Naive thymus-derived CD8-positive, alpha-beta T cell (primary cell): ENCODE data around the gene ADORA2A. TPM values are rescaled to one million over a fixed set of nuclear protein-coding genes. Genes with fewer than 3 reads are reported as not detected.
"Not testable (repeated sequence)": the region's sequence is repeated elsewhere in the genome, so short reads cannot be mapped to it uniquely, and the experiment has no call there.

Experiments used
- ATAC-seq, 2 donors: fragments of 150-1000 bp; cut with Tn5 transposase in 1 of 2; sonication (Bioruptor Pico), chemical (Tn5 transposase) in 1 of 2; 1 replicate in 1 of 2; 2 replicates in 1 of 2; pipeline ENCODE4 v1.10.0; 2021; ENCODE audit warnings: mild to moderate bottlenecking in 2 of 2, moderate library complexity in 2 of 2
- POLR2A ChIA-PET: fragments of 350-600 bp; sonication (Branson Sonifier 250); formaldehyde crosslinking; loops from one replicate; lab custom pipeline; 2021; ENCODE audit warnings: antibody characterized with exemption; lab: Charles Lee
- DNase-seq, 10 donors: peaks; one replicate each; pipeline versions ENCODE4 v3.0.0 to v3.0.0-alpha.2; 2020 to 2022
- H3K27ac Mint-ChIP-seq, 10 donors: one replicate each; pipeline ENCODE4 v1.8.0; 2020 to 2022; ENCODE audit warnings: mild to moderate bottlenecking in 10 of 10, mixed read lengths in 10 of 10, moderate library complexity in 4 of 10, inconsistent platforms in 1 of 10
- H3K27me3 Mint-ChIP-seq, 5 donors: one replicate each; pipeline ENCODE4 v1.8.0; 2021 to 2022; ENCODE audit warnings: mixed read lengths in 5 of 5
- H3K36me3 Mint-ChIP-seq, 3 donors: one replicate each; pipeline ENCODE4 v1.8.0; 2020 to 2022; ENCODE audit warnings: mixed read lengths in 3 of 3, mild to moderate bottlenecking in 2 of 3, inconsistent platforms in 1 of 3
- H3K4me1 Mint-ChIP-seq, 4 donors: one replicate each; pipeline ENCODE4 v1.8.0; 2021 to 2022; ENCODE audit warnings: mixed read lengths in 4 of 4
- H3K4me3 Mint-ChIP-seq, 10 donors: one replicate each; pipeline ENCODE4 v1.8.0; 2020 to 2022; ENCODE audit warnings: mild to moderate bottlenecking in 10 of 10, mixed read lengths in 10 of 10, moderate library complexity in 6 of 10, inconsistent platforms in 1 of 10
- H3K9me3 Mint-ChIP-seq, 9 donors: one replicate each; pipeline ENCODE4 v1.8.0; 2020 to 2022; ENCODE audit warnings: mixed read lengths in 9 of 9, mild to moderate bottlenecking in 3 of 9, inconsistent platforms in 1 of 9, moderate library complexity in 1 of 9
- polyA plus RNA-seq, 3 donors: library from polyadenylated mRNA; unstranded; fragments of 300-500 nt; fragmentation: Illumina TruSeq; gene quantifications; one replicate each; pipeline ENCODE4 v1.2.3, GENCODE V29; 2021
- total RNA-seq, 8 experiments: library from RNA in 2 of 8; stranded (reverse) in 2 of 8; gene quantifications; one replicate each; pipeline ENCODE4 v1.2.3 and lab custom pipeline; 2021 to 2026

The ADORA2A gene
- total and polyA plus RNA-seq, 5 experiments from 2014 or later = 29.2 to 105 (median 58.7) TPM

- Mint-ChIP-seq H3K4me3 (no peak overlapping the region), H3K27ac (no peak overlapping the region), H3K36me3 (no peaks in the 10 kb centered on the region), H3K27me3 (peaks cover 0 to 2% (median 0%) of the 10 kb centered on the region in 5 donors), H3K9me3 (no peaks in the 10 kb centered on the region), H3K4me1 (peaks cover 4 to 6% (median 5%) of the 10 kb centered on the region in 4 donors)
- no peak for ATAC-seq
- POLR2A ChIA-PET = interaction anchor here (1.9 kb wide), 1 partner anchor 62 kb away, joined by 5 read pairs; no protein-coding TSS in a partner anchor
- DNase-seq = no peak
Measured at GRCh38 chr22:24486501-24486921, 59.1 kb downstream of the ADORA2A start.

DNA sequence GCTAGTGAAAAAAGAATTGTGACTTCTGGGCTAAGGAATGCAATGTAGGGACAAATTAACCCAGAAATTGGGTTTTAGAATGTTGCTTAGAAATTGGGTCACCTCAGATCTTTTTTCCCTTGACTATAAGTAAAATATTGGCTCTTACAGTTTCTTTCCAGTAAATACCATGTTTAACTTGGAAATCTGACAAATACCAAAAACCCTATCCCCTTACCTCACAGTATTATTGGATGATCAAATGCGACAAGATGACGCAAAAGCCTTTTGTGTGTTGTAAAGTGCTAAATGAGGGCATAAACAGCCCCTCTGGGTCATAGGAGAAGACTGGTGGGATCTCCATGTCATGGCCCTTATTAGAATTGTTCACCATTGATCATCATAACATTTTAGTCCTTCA is 61.6 kb downstream of the ADORA2A start:
- DNase-seq (no peak), ATAC-seq (no peak)
- peaks cover 2 to 3% (median 2%) of the 10 kb centered on the region in 4 donors for H3K4me1 Mint-ChIP-seq
- H3K4me3 Mint-ChIP-seq = no peak overlapping the region
- peaks cover 0 to 6% (median 0%) of the 10 kb centered on the region in 3 donors for H3K36me3 Mint-ChIP-seq
- no peak overlapping the region for H3K27ac Mint-ChIP-seq
- peaks cover 5 to 12% (median 10%) of the 10 kb centered on the region in 5 donors for H3K27me3 Mint-ChIP-seq
- no peaks in the 10 kb centered on the region for H3K9me3 Mint-ChIP-seq
- POLR2A ChIA-PET = no interaction called here

DNA sequence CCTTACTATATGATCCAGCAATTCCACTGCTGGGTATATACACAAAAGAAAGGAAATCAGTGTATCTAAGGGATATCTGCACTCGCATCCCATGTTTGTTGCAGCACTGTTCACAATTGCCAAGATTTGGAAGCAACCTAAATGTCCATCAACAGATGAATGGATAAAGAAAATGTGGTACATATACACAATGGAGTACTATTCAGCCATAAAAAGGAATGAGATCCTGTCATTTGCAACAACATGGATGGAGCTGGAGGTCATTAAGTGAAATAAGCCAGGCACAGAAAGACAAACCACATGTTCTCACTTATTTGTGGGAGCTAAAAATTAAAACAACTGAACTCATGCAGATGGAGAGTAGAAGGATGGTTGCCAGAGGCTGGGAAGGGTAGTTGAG is 62.0 kb downstream of the ADORA2A start:
- H3K27me3 Mint-ChIP-seq = peaks cover 5 to 14% (median 10%) of the 10 kb centered on the region in 5 donors
- POLR2A ChIA-PET, H3K27ac Mint-ChIP-seq, H3K4me1 Mint-ChIP-seq, H3K4me3 Mint-ChIP-seq, H3K36me3 Mint-ChIP-seq, ATAC-seq, DNase-seq, H3K9me3 Mint-ChIP-seq: not testable (repeated sequence)

Other genes starting within 250 kb of the ADORA2A start
- gene SUSD2, start 246.1 kb upstream of the ADORA2A start, total RNA-seq = 1 to 10 TPM; 1.7 to 1.9 TPM
- gene SUSD2, start 246.1 kb upstream of the ADORA2A start, polyA plus RNA-seq = under 1 TPM in 2 of 3 donors, not detected in 1; 0.07 TPM
- under 1 TPM in 1 of 2 experiments, not detected in 1; 0.08 TPM for gene GGT5, start 182.5 kb upstream of the ADORA2A start, total RNA-seq
- not detected for gene GGT5, start 182.5 kb upstream of the ADORA2A start, polyA plus RNA-seq
- gene SPECC1L, start 156.8 kb upstream of the ADORA2A start, total RNA-seq = 10 to 100 TPM; 67.6 to 71.4 TPM
- 10 to 100 TPM in 1 of 3 donors, 1 to 10 TPM in 2; 6.6 to 16.6 (median 8.0) TPM for gene SPECC1L, start 156.8 kb upstream of the ADORA2A start, polyA plus RNA-seq
- gene UPB1, start 67.7 kb downstream of the ADORA2A start, total RNA-seq = under 1 TPM; 0.85 to 0.86 TPM
- under 1 TPM in 2 of 3 donors, not detected in 1; 0.06 to 0.18 TPM for gene UPB1, start 67.7 kb downstream of the ADORA2A start, polyA plus RNA-seq
- 10 to 100 TPM; 67.2 to 69.2 TPM for gene GUCD1, start 127.5 kb downstream of the ADORA2A start, total RNA-seq
- 10 to 100 TPM; 27.8 to 42.6 (median 32.3) TPM for gene GUCD1, start 127.5 kb downstream of the ADORA2A start, polyA plus RNA-seq
- 10 to 100 TPM; 81.8 to 83.9 TPM for gene SNRPD3, start 128.4 kb downstream of the ADORA2A start, total RNA-seq
- gene SNRPD3, start 128.4 kb downstream of the ADORA2A start, polyA plus RNA-seq = 100 to 1,000 TPM in 1 of 3 donors, 10 to 100 TPM in 2; 95.6 to 103 (median 97.9) TPM
- not detected for gene LRRC75B, start 165.5 kb downstream of the ADORA2A start, total RNA-seq
- gene LRRC75B, start 165.5 kb downstream of the ADORA2A start, polyA plus RNA-seq = under 1 TPM in 2 of 3 donors, not detected in 1; 0.15 to 0.16 TPM
- gene GGT1, start 175.6 kb downstream of the ADORA2A start, total RNA-seq = 10 to 100 TPM; 14.7 to 21.1 TPM
- gene GGT1, start 175.6 kb downstream of the ADORA2A start, polyA plus RNA-seq = under 1 TPM in 2 of 3 donors, not detected in 1; 0.79 to 0.86 TPM